Neural cell (in vitro differentiated cells): ENCODE data around the gene SEMA6A.

Experiments
- CTCF ChIP-seq: fragments of 450-650 bp; IDR thresholded peaks from 2 replicates; pipeline ENCODE4 v1.5.1; 2014; ENCODE audit warnings: antibody characterized with exemption, mild to moderate bottlenecking, moderate library complexity; ENCODE audit not compliant: poor library complexity, severe bottlenecking
- EP300 ChIP-seq: fragments of 450-650 bp; conservative IDR thresholded peaks from 2 replicates; pipeline ENCODE4 v1.6.1; 2014; ENCODE audit warnings: antibody characterized with exemption, mild to moderate bottlenecking, moderate library complexity; ENCODE audit not compliant: poor library complexity, severe bottlenecking
- POLR2AphosphoS5 ChIP-seq: IDR thresholded peaks from 2 replicates; pipeline ENCODE4 v1.6.1; 2012
- SMC3 ChIP-seq: fragments of 450-650 bp; conservative IDR thresholded peaks from 2 replicates; pipeline ENCODE4 v1.6.1; 2014; ENCODE audit warnings: antibody characterized with exemption, mild to moderate bottlenecking, moderate library complexity; ENCODE audit not compliant: poor library complexity
- TAF1 ChIP-seq: IDR thresholded peaks from 2 replicates; pipeline ENCODE4 v1.6.1; 2012; ENCODE audit warnings: low read depth

- no peak for TF ChIP-seq SMC3
- TF ChIP-seq EP300: no peak
- no peak for TF ChIP-seq POLR2AphosphoS5
- no peak for TF ChIP-seq TAF1
- no peak for TF ChIP-seq CTCF
Observed at GRCh38 chr5:116516021-116516420, 58.6 kb downstream of the SEMA6A start.
